HUES64 (cell line): ENCODE results near the gene NKX1-1.

ENCODE experiments used
- H3K27ac ChIP-seq: 2 replicates; pipeline ENCODE4 v1.7.0; 2013; ENCODE audit warnings: low read depth, low read length, inconsistent platforms
- H3K27me3 ChIP-seq: 2 replicates; pipeline ENCODE4 v1.6.1; 2013; ENCODE audit warnings: mild to moderate bottlenecking, low read length; ENCODE audit not compliant: insufficient read depth
- H3K36me3 ChIP-seq: 2 replicates; pipeline ENCODE4 v1.6.1; 2013; ENCODE audit warnings: mild to moderate bottlenecking, low read length; ENCODE audit not compliant: insufficient read depth
- H3K4me1 ChIP-seq: 2 replicates; pipeline ENCODE4 v1.6.1; 2013; ENCODE audit warnings: mild to moderate bottlenecking, low read length, moderate library complexity; ENCODE audit not compliant: insufficient read depth
- H3K4me3 ChIP-seq: 2 replicates; pipeline ENCODE4 v1.5.1; 2013; ENCODE audit warnings: mild to moderate bottlenecking, low read length, moderate library complexity
- H3K9ac ChIP-seq: 2 replicates; pipeline ENCODE4 v1.6.1; 2013; ENCODE audit warnings: mild to moderate bottlenecking, low read depth, low read length
- H3K9me3 ChIP-seq: 2 replicates; pipeline ENCODE4 v1.6.1; 2013; ENCODE audit warnings: low read depth, low read length; ENCODE audit not compliant: insufficient read depth
- WGBS: fragments of 150-250, 120-280 bp; methylation state at CpG from one replicate; pipeline ENCODE4 v1.1.7; 2013; ENCODE audit warnings: missing lambda C conversion rate; 5-methylcytosine and 5-hydroxymethylcytosine counted together

Gene NKX1-1

DNA sequence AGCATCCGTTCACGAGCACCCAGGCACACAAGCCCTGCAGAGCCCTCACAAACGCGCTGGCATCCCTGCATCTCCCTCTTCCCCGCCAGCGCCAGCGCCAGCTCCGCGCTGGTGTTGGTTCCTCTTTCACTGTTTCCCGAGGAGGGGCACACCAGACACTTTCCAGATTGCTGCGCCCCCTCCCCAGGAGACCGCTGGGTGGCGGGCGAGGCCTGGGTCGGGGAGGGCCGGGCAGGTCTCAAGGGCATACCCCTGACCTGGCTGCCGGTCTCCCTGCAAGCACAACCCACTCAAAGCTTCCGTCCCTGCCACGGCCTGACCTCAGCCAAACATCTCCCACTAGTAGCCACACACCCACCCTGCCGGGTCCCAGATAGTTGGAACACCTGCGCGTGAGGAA is 2.2 kb upstream of the NKX1-1 start:
- Histone ChIP-seq H3K36me3 (no peaks in the 10 kb centered on the region), H3K27me3 (peaks cover 99% of the 10 kb centered on the region), H3K4me1 (no peaks in the 10 kb centered on the region), H3K9ac (no peak overlapping the region), H3K9me3 (no peaks in the 10 kb centered on the region), H3K4me3 (no peak overlapping the region), H3K27ac (no peak overlapping the region)
- WGBS, result 21% methylated on average over 21 of the region's 22 CpGs

DNA sequence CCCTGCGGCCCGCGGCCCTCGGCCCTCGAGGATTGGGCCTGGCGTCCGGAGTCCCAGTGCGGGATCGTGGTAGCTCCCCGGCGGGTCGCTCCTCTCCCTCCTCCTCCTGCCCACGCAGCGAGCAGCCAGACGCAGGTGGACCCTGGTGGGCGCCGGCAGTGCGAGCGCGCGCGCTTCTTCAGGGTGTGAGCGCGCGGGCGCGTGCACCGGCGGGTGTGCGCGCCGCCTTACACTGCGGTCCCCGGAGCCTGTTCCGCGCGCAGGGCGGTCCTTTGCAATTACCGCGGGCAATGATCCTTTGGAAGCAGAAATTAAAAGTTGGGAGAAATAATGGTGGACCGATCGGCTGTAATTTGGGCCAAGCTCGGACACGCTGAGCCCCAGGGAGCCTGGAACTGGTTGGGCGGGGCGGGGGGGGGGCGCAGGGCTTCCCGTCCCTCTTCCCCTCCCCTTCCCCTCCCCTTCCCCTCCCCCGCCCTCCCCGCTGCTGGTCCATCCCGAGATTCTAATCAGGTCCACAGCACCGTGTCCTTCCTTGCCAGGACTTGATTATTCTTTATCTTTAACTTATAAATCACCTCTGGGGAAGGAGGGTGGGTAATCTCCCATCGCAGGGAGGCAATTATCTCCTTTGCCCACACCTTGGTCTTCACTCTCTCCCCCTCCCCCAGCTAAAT is 1.6 kb upstream of the NKX1-1 start:
- Histone ChIP-seq H3K36me3 (no peaks in the 10 kb centered on the region), H3K9me3 (no peaks in the 10 kb centered on the region), H3K27me3 (peaks cover 99% of the 10 kb centered on the region), H3K9ac (no peak overlapping the region), H3K27ac (no peak overlapping the region), H3K4me1 (no peaks in the 10 kb centered on the region), H3K4me3 (peak overlapping the region; percentile 27; the same call in 1 of the 2 replicates)
- WGBS, result 8% methylated on average over 49 of the region's 53 CpGs

DNA sequence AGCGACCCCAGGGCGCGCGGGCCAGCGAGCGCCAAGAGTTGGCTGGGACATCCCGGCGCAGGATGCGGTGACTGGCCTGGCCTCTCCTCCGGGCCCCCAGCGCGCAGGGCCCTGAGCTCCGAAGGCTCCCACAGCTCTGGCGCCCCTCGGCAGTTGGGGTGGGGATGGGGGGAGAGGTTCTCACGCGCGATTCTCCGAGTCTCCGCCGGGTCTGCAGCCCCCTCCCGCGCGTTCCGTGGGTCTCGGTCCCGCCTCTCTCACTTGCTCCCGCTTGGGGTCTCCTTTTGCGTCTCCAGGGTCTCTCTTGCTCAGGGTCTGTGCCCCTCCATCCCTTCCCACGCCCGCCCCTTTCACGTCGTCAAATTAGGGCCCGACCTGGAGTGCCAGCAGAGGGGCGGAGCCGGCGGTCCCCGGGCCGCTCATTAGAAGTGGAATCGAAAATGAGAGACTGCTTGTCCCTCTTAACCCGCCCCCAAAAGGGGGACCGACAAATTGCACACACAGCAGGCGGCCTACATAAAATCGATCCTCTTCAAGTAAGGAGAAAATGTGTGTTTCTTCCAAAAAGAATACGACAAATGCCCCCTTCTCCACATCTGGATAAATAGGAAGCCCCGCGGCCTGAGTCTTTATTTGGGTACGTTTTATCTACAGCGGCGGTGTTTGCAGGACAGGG is 877 bp upstream of the NKX1-1 start:
- no peaks in the 10 kb centered on the region for H3K36me3 ChIP-seq
- no peaks in the 10 kb centered on the region for H3K9me3 ChIP-seq
- no peak overlapping the region for H3K27ac ChIP-seq
- H3K27me3 ChIP-seq, result peaks cover 99% of the 10 kb centered on the region
- 10% methylated on average over 50 of the region's 50 CpGs for WGBS
- H3K9ac ChIP-seq, result no peak overlapping the region
- H3K4me1 ChIP-seq, result no peaks in the 10 kb centered on the region
- peak overlapping the region; percentile 27; the same call in 1 of the 2 replicates for H3K4me3 ChIP-seq

- no peak overlapping the region for H3K4me3 ChIP-seq
- no peaks in the 10 kb centered on the region for H3K4me1 ChIP-seq
- H3K9me3 ChIP-seq, result no peaks in the 10 kb centered on the region
- no peaks in the 10 kb centered on the region for H3K36me3 ChIP-seq
- peaks cover 99% of the 10 kb centered on the region for H3K27me3 ChIP-seq
- 10% methylated on average over 90 of the region's 90 CpGs for WGBS
- no peak overlapping the region for H3K27ac ChIP-seq
- H3K9ac ChIP-seq, result no peak overlapping the region
Measured at GRCh38 chr4:1405636-1406393, 427 bp downstream of the NKX1-1 start.

DNA sequence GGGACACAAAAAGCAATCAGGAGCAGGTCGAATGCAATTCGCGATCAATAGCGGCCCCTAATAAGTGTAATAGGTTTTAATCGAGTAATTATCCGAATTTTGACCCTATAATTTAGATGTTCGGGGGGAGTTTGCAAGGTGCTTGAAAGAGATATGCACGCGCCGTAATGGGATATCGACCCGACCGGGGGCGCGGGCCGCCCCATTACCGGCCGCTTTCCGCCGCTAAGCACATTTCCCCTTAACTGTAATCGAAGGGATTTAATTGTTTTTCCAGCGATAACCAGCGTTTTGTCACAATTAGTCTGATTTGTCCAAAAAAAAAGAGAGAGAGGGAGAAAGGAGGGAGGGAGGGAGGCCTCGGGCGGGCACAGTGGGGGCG is 997 bp downstream of the NKX1-1 start:
- H3K9me3 ChIP-seq, result no peaks in the 10 kb centered on the region
- H3K27ac ChIP-seq, result no peak overlapping the region
- peaks cover 100% of the 10 kb centered on the region for H3K27me3 ChIP-seq
- WGBS, result 19% methylated on average over 26 of the region's 26 CpGs
- no peak overlapping the region for H3K9ac ChIP-seq
- no peaks in the 10 kb centered on the region for H3K36me3 ChIP-seq
- H3K4me1 ChIP-seq, result no peaks in the 10 kb centered on the region
- no peak overlapping the region for H3K4me3 ChIP-seq

DNA sequence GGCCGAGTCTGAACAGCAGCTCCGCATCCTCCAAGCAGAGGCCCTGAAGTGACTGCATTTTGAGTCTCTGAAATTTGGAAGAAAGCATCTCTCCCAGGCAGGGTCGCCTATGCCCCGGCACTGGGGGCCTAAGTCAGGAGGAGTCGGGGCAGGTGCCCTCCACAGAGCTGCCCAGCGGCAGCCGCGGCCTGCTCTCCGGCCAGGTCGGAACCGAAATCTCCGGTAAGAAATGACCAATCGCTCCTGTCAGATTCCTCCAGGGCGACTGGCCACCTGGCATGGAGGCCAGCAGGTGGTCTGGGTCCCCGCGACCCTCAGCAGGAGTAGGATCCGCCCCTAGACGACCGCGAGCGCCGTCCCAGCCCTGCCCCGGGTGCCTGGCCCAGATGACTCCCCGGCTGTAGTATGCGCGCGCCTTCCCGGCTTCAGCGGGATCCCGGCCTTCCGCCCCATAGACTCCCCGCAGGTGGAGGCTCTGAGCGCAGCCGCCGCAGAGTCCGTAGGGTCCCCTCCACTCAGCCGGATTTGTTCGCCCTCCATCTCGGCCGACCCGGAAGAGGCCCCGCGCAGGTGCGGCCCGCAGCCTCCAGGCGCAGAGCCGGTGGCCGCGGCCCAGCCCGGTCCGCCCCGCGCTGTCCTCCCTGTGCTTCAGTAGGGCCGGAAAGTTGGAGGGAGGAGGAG is 1.5 kb downstream of the NKX1-1 start:
- H3K9me3 ChIP-seq, result no peaks in the 10 kb centered on the region
- WGBS, result 13% methylated on average over 54 of the region's 54 CpGs
- no peaks in the 10 kb centered on the region for H3K36me3 ChIP-seq
- no peak overlapping the region for H3K9ac ChIP-seq
- H3K4me3 ChIP-seq, result no peak overlapping the region
- no peaks in the 10 kb centered on the region for H3K4me1 ChIP-seq
- H3K27me3 ChIP-seq, result peaks cover 100% of the 10 kb centered on the region
- H3K27ac ChIP-seq, result no peak overlapping the region

DNA sequence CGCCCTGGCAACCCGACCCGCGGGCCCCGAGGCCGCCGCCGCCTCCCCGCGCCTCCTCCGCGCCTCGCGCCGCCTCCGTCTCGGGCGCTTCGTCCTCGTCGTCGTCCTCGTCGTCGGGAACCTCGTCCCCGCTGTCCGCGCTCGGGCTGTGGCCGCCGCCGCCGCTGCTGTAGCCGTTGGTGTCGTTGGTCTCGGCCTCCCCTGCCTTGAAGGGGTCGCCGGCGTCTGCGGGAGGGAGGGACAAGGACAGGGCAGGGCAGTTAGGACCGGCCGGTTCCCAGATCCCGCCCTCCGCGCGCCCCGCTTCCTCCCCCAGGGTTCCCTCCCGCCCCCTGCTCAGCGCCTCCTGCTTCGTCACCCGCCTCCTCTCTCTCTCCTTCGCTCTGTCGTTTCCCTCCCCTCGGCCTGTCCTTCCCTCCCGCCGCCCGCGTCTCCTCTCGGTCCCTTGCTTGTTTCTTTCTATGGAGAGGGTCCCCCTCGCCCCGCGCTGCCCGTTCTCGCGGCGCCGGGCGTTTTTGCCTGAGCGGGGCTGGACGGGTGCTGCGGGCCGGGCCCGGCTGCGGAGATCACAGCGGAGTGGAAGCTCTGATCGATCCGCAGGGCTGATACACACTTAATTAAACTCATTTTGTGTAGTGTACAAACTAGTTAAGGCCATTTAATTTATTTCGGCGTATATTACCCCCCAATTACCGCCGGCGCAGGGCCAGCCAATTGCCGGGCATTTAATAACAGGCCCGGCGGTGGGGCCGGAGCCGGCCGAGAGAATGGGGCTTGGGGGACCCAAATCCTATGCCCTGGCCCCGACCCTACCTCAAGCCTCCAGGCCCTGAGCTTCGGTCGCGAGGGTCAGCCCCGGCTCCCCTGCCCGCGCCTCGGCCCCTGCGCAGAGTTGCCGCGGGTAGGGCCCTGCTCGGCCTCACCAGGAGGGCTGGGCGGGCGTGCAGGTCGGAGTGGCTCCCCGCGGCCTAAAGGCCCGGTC is 2.4 kb downstream of the NKX1-1 start:
- H3K4me1 ChIP-seq, result no peaks in the 10 kb centered on the region
- peaks cover 99% of the 10 kb centered on the region for H3K27me3 ChIP-seq
- 7% methylated on average over 104 of the region's 107 CpGs for WGBS
- H3K4me3 ChIP-seq, result peak overlapping the region; percentile 29; the same call in 1 of the 2 replicates
- no peak overlapping the region for H3K27ac ChIP-seq
- no peaks in the 10 kb centered on the region for H3K36me3 ChIP-seq
- no peaks in the 10 kb centered on the region for H3K9me3 ChIP-seq
- H3K9ac ChIP-seq, result no peak overlapping the region

GRCh38 chr4:1403177-1403583 is 3.1 kb downstream of the NKX1-1 start:
- no peaks in the 10 kb centered on the region for H3K4me1 ChIP-seq
- peak overlapping the region; percentile 29; the same call in 1 of the 2 replicates for H3K4me3 ChIP-seq
- H3K27ac ChIP-seq, result no peak overlapping the region
- H3K9ac ChIP-seq, result no peak overlapping the region
- no peaks in the 10 kb centered on the region for H3K36me3 ChIP-seq
- WGBS, result 6% methylated on average over 58 of the region's 58 CpGs
- peaks cover 93% of the 10 kb centered on the region for H3K27me3 ChIP-seq
- H3K9me3 ChIP-seq, result no peaks in the 10 kb centered on the region

GRCh38 chr4:1402516-1403091 is 3.6 kb downstream of the NKX1-1 start:
- H3K9ac ChIP-seq, result no peak overlapping the region
- H3K4me3 ChIP-seq, result no peak overlapping the region
- no peaks in the 10 kb centered on the region for H3K36me3 ChIP-seq
- no peaks in the 10 kb centered on the region for H3K4me1 ChIP-seq
- WGBS, result 9% methylated on average over 69 of the region's 69 CpGs
- no peaks in the 10 kb centered on the region for H3K9me3 ChIP-seq
- H3K27me3 ChIP-seq, result peaks cover 87% of the 10 kb centered on the region
- H3K27ac ChIP-seq, result no peak overlapping the region

DNA sequence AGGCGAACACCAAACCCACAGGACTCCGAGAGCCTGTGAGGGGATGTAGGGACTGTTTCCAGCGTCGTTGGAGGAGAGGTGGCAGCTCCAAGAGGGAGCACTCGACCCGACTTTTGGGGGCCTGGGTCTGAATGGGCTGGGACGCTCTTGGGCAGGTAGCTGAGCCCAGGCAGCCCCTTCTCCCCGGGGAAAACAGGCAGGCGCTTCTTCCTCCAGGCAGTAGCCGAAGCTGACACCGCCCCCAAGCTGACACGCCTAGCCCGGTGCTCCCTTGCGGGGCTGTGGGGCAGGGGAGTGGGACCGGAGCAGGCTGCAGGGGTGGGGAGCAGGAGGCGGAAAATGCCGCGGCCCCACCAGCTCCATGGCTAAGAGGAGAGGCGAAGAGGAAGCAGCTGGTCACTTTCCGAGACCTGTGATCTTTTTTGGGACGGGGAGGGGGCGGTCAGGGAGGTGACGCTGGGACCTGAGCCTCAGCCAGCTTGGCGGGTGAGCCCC is 4.2 kb downstream of the NKX1-1 start:
- 26% methylated on average over 24 of the region's 24 CpGs for WGBS
- Histone ChIP-seq H3K27ac (no peak overlapping the region), H3K36me3 (no peaks in the 10 kb centered on the region), H3K4me1 (no peaks in the 10 kb centered on the region), H3K9me3 (0 out of 2 replicates have a peak, but pooled peaks cover 2% of the 10 kb centered on the region), H3K9ac (no peak overlapping the region), H3K27me3 (peaks cover 82% of the 10 kb centered on the region), H3K4me3 (no peak overlapping the region)
